Prostate gland (tissue), 2 donors: ENCODE data around the gene TRABD.

Experiments used
- POLR2A ChIP-seq: fragments of 450-650 bp; IDR thresholded peaks from one replicate; pipeline ENCODE4 v1.6.1; 2016; ENCODE audit warnings: antibody characterized with exemption, mild to moderate bottlenecking
- TF ChIP-seq, protein P1 (sequence below), 4 experiments: fragments of 200-600 bp in 2 of 4; fragments of 450-650 bp in 2 of 4; sonication (generic) in 2 of 4; IDR thresholded peaks; 1 replicate in 3 of 4; 2 replicates in 1 of 4; pipeline ENCODE4 v1.5.1; 2016 to 2019; ENCODE audit warnings: antibody characterized with exemption in 4 of 4, mild to moderate bottlenecking in 2 of 4, moderate library complexity in 2 of 4

DNA sequence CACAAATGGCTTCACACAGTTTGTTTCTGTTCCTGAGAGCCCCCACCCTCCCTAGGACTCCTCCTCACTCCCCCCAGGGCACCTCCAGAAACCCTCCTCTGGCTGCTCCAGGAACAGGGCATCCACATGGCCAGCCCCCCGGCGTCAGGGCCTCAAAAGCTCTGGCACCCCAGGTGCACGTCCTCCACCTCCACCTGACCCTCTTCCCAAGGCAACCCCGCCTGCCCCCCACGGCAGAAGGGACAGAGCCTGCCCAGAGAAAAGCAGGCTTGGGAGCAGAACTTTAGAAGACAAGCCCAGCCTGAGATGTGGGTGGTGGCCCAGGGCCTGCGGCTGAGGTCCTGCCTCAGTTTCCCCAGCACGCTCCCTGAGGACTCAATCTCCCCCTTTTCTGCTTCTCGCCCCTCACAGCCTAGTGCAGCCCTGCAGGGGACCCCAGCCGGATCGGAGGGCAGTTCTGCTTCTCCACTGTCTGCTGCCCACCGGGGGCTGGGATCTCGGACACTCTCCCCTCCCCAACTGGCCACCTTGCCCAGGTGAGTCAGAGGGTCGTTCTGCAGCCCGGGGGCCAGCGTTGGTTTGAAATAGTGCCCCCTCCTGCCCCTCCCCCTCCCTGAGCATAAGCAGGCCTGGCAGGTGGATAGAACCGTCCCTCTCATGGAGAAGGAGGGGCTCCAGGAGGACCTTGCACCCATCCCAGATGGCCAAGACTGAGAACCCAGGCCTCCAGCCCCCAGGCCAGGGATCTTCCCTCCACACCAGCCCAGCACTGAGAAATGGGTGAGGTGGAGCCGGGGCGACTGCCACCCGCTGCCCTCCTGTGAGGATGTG lies 2.4 kb upstream of the TRABD start:
- TF ChIP-seq, protein P1, sequence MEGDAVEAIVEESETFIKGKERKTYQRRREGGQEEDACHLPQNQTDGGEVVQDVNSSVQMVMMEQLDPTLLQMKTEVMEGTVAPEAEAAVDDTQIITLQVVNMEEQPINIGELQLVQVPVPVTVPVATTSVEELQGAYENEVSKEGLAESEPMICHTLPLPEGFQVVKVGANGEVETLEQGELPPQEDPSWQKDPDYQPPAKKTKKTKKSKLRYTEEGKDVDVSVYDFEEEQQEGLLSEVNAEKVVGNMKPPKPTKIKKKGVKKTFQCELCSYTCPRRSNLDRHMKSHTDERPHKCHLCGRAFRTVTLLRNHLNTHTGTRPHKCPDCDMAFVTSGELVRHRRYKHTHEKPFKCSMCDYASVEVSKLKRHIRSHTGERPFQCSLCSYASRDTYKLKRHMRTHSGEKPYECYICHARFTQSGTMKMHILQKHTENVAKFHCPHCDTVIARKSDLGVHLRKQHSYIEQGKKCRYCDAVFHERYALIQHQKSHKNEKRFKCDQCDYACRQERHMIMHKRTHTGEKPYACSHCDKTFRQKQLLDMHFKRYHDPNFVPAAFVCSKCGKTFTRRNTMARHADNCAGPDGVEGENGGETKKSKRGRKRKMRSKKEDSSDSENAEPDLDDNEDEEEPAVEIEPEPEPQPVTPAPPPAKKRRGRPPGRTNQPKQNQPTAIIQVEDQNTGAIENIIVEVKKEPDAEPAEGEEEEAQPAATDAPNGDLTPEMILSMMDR (IDR thresholded peaks at IDR 0.05): no peak
- TF ChIP-seq POLR2A: no peak
